HepG2 (cell line): ENCODE data around the gene DIPK1C. TPM values are rescaled to one million over a fixed set of nuclear protein-coding genes. Genes with fewer than 3 reads are reported as not detected.

Experiments
- CREB1 ChIP-seq, 2 experiments: fragments of 450-650 bp in 1 of 2; IDR thresholded peaks; 2 replicates each; pipeline ENCODE4 v1.6.1; 2016 to 2017; ENCODE audit warnings: control low read depth in 1 of 2, mild to moderate bottlenecking in 1 of 2, missing compliant biosample characterization in 1 of 2, missing genetic modification characterization in 1 of 2
- GFI1 ChIP-seq: sonication (generic); formaldehyde crosslinking; IDR thresholded peaks from 2 replicates; pipeline ENCODE4 v1.5.0; 2020; ENCODE audit warnings: missing genetic modification reagents, mild to moderate bottlenecking, borderline replicate concordance
- HNF1B ChIP-seq: sonication (generic); formaldehyde crosslinking; IDR thresholded peaks from 2 replicates; pipeline ENCODE4 v1.5.1; 2020; ENCODE audit warnings: mild to moderate bottlenecking, moderate library complexity, missing genetic modification reagents
- MAX ChIP-seq: IDR thresholded peaks from 2 replicates; pipeline ENCODE4 v1.6.1; 2012; ENCODE audit warnings: inconsistent platforms
- NFAT5 ChIP-seq: sonication (generic); formaldehyde crosslinking; IDR thresholded peaks from 2 replicates; pipeline ENCODE4 v1.4.0; 2020; ENCODE audit warnings: missing genetic modification reagents
- POGZ ChIP-seq: sonication (generic); formaldehyde crosslinking; IDR thresholded peaks from 2 replicates; pipeline ENCODE4 v1.4.0; 2020; ENCODE audit warnings: mild to moderate bottlenecking, missing genetic modification reagents
- RFXAP ChIP-seq: sonication (generic); formaldehyde crosslinking; IDR thresholded peaks from 2 replicates; pipeline ENCODE4 v1.4.0; 2020; ENCODE audit warnings: missing genetic modification reagents, borderline replicate concordance
- UBTF ChIP-seq: sonication (generic); formaldehyde crosslinking; IDR thresholded peaks from 2 replicates; pipeline ENCODE4 v1.4.0; 2020; ENCODE audit warnings: mild to moderate bottlenecking, missing genetic modification reagents
- ZBTB21 ChIP-seq: sonication (generic); formaldehyde crosslinking; IDR thresholded peaks from 2 replicates; pipeline ENCODE4 v1.4.0; 2020; ENCODE audit warnings: missing genetic modification reagents
- ZBTB34 ChIP-seq: sonication (generic); formaldehyde crosslinking; IDR thresholded peaks from 2 replicates; pipeline ENCODE4 v1.8.0; 2022; ENCODE audit warnings: mild to moderate bottlenecking, missing genetic modification reagents
- ZNF292 ChIP-seq: sonication (generic); formaldehyde crosslinking; IDR thresholded peaks from 2 replicates; pipeline ENCODE4 v1.8.1; 2022; ENCODE audit warnings: mild to moderate bottlenecking, low read depth, missing genetic modification reagents, borderline replicate concordance
- ZNF761 ChIP-seq: sonication (generic); formaldehyde crosslinking; conservative IDR thresholded peaks from 2 replicates; pipeline ENCODE4 v1.4.0; 2020; ENCODE audit warnings: mild to moderate bottlenecking, missing genetic modification reagents
- ZSCAN25 ChIP-seq: sonication (generic); formaldehyde crosslinking; IDR thresholded peaks from 2 replicates; pipeline ENCODE4 v1.8.0; 2022; ENCODE audit warnings: mild to moderate bottlenecking, missing genetic modification reagents
- ZSCAN31 ChIP-seq: sonication (generic); formaldehyde crosslinking; IDR thresholded peaks from 2 replicates; pipeline ENCODE4 v1.5.0; 2020; ENCODE audit warnings: low read depth, mild to moderate bottlenecking, missing genetic modification reagents
- polyA plus RNA-seq, 8 experiments: library from polyadenylated mRNA; depleted of rRNA in 3 of 8; stranded (reverse) in 7 of 8; unstranded in 1 of 8; fragments of >200 nt; fragmentation: Illumina TruSeq in 4 of 8; extraction: Trizol in 4 of 8; gene quantifications; 2 replicates each; pipeline versions ENCODE4 v1.2.1 to v1.2.3, GENCODE V29; 2011 to 2016; ENCODE audit warnings: low read depth in 4 of 8, missing spikeins in 1 of 8, mixed read lengths in 1 of 8; ENCODE audit not compliant: insufficient read depth in 1 of 8
- total RNA-seq, 5 experiments: library from RNA; depleted of rRNA; stranded (reverse); fragments of >200 nt; fragmentation: Illumina TruSeq; extraction: Trizol; gene quantifications; 2 replicates each; pipeline ENCODE4 v1.2.3, GENCODE V29; 2016; ENCODE audit warnings: low read depth in 1 of 5

DIPK1C gene
- total and polyA plus RNA-seq, 2 of the 13 experiments (the other 11 are each of a cell fraction or from before 2014, with no cell fraction given): 1.8 TPM; not detected in 1

- peak; percentile 32; the same call in 1 of the 2 replicates for TF ChIP-seq RFXAP (CRISPR knock-in tag)
- peak; percentile 70 for TF ChIP-seq HNF1B (CRISPR knock-in tag)
- TF ChIP-seq NFAT5 (CRISPR knock-in tag): 0 out of 2 replicates have a peak, but pooled peaks have one; percentile 48
- TF ChIP-seq ZBTB34 (CRISPR knock-in tag): no peak; the same call in 1 of the 2 replicates
- TF ChIP-seq CREB1 (IDR thresholded peaks at IDR 0.05): peak; percentile 100
- TF ChIP-seq CREB1 (CRISPR knock-in tag; IDR thresholded peaks at IDR 0.05): peak; percentile 92
- TF ChIP-seq ZNF292 (CRISPR knock-in tag): 0 out of 2 replicates have a peak, but pooled peaks have one; percentile 34
- peak; percentile 79 for TF ChIP-seq POGZ
- TF ChIP-seq MAX: peak; percentile 94
- no peak; the same call in 1 of the 2 replicates for TF ChIP-seq GFI1 (CRISPR knock-in tag)
- TF ChIP-seq ZBTB21 (CRISPR knock-in tag): peak; percentile 89
- TF ChIP-seq ZSCAN25 (CRISPR knock-in tag): 0 out of 2 replicates have a peak, but pooled peaks have one; percentile 30
- TF ChIP-seq ZNF761: peak; percentile 54; the same call in 1 of the 2 replicates
- TF ChIP-seq ZSCAN31 (CRISPR knock-in tag): peak; percentile 77; the same call in 1 of the 2 replicates
- no peak; the same call in 1 of the 2 replicates for TF ChIP-seq UBTF (CRISPR knock-in tag)
These were observed 38.7 kb upstream of the DIPK1C start, which contains the start of gene CNDP2 (continued) for GRCh38 chr18:74495581-74496507.
